GM12878 (cell line): ENCODE results near the gene COL25A1.

Experiments
- ATF7 ChIP-seq: fragments of 450-650 bp; IDR thresholded peaks from 2 replicates; pipeline ENCODE4 v1.6.1; 2016; ENCODE audit warnings: low read depth, mild to moderate bottlenecking
- BHLHE40 ChIP-seq, 2 experiments: fragments of 450-650 bp in 1 of 2; IDR thresholded peaks; 2 replicates each; pipeline ENCODE4 v1.6.1; 2011 to 2017; ENCODE audit warnings: low read depth in 2 of 2, borderline replicate concordance in 1 of 2, improper control_type of control experiment in 1 of 2, low read length in 1 of 2, mild to moderate bottlenecking in 1 of 2
- MYC ChIP-seq: IDR thresholded peaks from 2 replicates; pipeline ENCODE4 v1.6.1; 2011; ENCODE audit warnings: mild to moderate bottlenecking, low read length, moderate library complexity, inconsistent platforms; ENCODE audit not compliant: insufficient read depth, insufficient replicate concordance, insufficient read length, severe bottlenecking
- POLR2A ChIP-seq: IDR thresholded peaks from 2 replicates; pipeline ENCODE4 v1.6.1; 2011; ENCODE audit warnings: low read depth, mild to moderate bottlenecking, low read length
- RB1 ChIP-seq: fragments of 450-650 bp; formaldehyde crosslinking; IDR thresholded peaks from 2 replicates; pipeline ENCODE4 v1.6.1; 2017; ENCODE audit warnings: mild to moderate bottlenecking, borderline replicate concordance
- RFX5 ChIP-seq: IDR thresholded peaks from 2 replicates; pipeline ENCODE4 v1.6.1; 2011; ENCODE audit warnings: low read depth, low read length, improper control_type of control experiment
- TAF1 ChIP-seq: IDR thresholded peaks from 2 replicates; pipeline ENCODE4 v1.6.1; 2011; ENCODE audit warnings: mild to moderate bottlenecking, low read depth, low read length, borderline replicate concordance
- TARDBP ChIP-seq: IDR thresholded peaks from 2 replicates; pipeline ENCODE4 v1.6.1; 2016; ENCODE audit warnings: borderline replicate concordance
- TCF7 ChIP-seq: IDR thresholded peaks from 2 replicates; pipeline ENCODE4 v1.6.1; 2014; ENCODE audit warnings: antibody characterized with exemption, borderline replicate concordance
- USF1 ChIP-seq: IDR thresholded peaks from 2 replicates; pipeline ENCODE4 v1.6.1; 2011; ENCODE audit warnings: borderline replicate concordance, low read depth, mild to moderate bottlenecking, moderate library complexity, mixed read lengths, low read length; ENCODE audit not compliant: insufficient read depth; ENCODE audit errors: extremely low read length
- TF ChIP-seq, protein P1 (sequence below), 3 experiments: IDR thresholded peaks in 2 of 3; conservative IDR thresholded peaks in 1 of 3; 2 replicates each; pipeline ENCODE4 v1.5.1; 2011; ENCODE audit warnings: low read depth in 3 of 3, low read length in 3 of 3, mild to moderate bottlenecking in 3 of 3, control low read depth in 2 of 3, moderate library complexity in 2 of 3, inconsistent platforms in 1 of 3, mixed read lengths in 1 of 3; ENCODE audit not compliant: control insufficient read depth in 2 of 3, insufficient read depth in 1 of 3; ENCODE audit errors: extremely low read depth in 1 of 3

DNA sequence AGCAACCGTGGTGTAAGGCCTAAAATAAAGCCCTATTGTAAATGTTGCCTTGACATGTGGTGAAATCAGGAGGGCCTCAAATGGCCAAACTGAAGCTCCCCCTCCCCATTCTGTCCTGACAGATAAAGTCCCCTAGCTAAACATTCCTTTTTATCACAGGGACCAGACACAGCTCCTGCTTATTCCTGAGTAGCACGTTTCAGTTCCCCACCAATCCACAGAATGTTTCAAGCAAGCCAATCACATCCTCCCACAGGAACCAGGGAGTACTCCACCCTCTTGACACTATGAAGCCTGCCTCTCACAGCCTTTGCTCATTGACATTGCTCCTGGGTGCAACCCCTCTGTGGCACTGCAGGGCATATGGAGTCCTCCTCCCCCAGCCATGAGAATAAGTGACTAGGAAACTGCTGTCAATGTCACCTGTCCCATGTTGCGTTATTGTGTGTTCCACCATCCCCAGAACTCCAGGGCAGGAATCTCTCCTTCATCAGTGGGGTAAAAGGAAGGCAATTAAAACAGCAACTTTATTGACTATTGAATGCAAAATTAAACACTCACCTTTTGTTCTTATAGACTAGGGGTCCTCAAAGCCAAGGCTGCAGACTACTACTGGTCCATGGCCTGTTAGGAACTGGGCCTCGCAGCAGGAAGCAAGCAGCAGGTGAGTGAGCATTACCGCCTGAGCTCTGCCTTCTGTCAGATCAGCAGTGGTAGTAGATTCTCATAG lies 128.1 kb downstream of the COL25A1 start:
- TF ChIP-seq, protein P1, sequence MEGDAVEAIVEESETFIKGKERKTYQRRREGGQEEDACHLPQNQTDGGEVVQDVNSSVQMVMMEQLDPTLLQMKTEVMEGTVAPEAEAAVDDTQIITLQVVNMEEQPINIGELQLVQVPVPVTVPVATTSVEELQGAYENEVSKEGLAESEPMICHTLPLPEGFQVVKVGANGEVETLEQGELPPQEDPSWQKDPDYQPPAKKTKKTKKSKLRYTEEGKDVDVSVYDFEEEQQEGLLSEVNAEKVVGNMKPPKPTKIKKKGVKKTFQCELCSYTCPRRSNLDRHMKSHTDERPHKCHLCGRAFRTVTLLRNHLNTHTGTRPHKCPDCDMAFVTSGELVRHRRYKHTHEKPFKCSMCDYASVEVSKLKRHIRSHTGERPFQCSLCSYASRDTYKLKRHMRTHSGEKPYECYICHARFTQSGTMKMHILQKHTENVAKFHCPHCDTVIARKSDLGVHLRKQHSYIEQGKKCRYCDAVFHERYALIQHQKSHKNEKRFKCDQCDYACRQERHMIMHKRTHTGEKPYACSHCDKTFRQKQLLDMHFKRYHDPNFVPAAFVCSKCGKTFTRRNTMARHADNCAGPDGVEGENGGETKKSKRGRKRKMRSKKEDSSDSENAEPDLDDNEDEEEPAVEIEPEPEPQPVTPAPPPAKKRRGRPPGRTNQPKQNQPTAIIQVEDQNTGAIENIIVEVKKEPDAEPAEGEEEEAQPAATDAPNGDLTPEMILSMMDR (IDR thresholded peaks at IDR 0.05 in 2 of 3, conservative IDR thresholded peaks at IDR 0.05 in 1 of 3; ENCODE audit: control insufficient read depth in 2 of 3, extremely low read depth in 1 of 3, insufficient read depth in 1 of 3, low read depth in 3 of 3, low read length in 3 of 3), result no peak
- TF ChIP-seq USF1 (no peak), POLR2A (no peak), ATF7 (no peak), RB1 (no peak), RFX5 (no peak), TARDBP (no peak), TCF7 (no peak), TAF1 (no peak), BHLHE40 (IDR thresholded peaks at IDR 0.05; ENCODE audit: borderline replicate concordance in 1 of 2, low read depth in 2 of 2, low read length in 1 of 2) (no peak), MYC (no peak)
